ENCODE data around the gene L3MBTL4.

DNA sequence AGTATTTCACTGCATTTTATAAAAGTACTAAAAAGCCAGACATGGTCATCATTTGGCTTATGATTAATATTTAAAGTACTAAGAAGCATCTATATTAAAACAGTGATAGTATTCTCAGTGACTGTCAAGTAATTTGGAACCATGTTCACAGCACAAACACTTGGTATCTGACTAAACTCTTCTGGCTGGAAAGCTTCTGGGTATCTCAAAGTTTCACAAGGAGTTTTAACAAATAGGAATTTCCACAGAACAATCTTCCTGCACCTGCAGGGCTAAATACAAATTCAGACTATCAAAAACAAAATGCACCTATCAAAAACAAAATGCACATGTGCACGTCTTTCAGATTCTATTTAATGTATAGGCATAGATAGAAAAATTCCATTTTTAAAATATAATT, 158.8 kb downstream of the L3MBTL4 start:
- TF ChIP-seq, protein P1, sequence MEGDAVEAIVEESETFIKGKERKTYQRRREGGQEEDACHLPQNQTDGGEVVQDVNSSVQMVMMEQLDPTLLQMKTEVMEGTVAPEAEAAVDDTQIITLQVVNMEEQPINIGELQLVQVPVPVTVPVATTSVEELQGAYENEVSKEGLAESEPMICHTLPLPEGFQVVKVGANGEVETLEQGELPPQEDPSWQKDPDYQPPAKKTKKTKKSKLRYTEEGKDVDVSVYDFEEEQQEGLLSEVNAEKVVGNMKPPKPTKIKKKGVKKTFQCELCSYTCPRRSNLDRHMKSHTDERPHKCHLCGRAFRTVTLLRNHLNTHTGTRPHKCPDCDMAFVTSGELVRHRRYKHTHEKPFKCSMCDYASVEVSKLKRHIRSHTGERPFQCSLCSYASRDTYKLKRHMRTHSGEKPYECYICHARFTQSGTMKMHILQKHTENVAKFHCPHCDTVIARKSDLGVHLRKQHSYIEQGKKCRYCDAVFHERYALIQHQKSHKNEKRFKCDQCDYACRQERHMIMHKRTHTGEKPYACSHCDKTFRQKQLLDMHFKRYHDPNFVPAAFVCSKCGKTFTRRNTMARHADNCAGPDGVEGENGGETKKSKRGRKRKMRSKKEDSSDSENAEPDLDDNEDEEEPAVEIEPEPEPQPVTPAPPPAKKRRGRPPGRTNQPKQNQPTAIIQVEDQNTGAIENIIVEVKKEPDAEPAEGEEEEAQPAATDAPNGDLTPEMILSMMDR (IDR thresholded peaks at IDR 0.05) = no peak
- no peak for TF ChIP-seq POLR2A (IDR thresholded peaks at IDR 0.05)

Data from adrenal gland (tissue), 5 donors.